ENCODE results near the gene ACO2. TPM values are rescaled to one million over a fixed set of nuclear protein-coding genes. Genes with fewer than 3 reads are reported as not detected.
"Not testable (repeated sequence)": the region's sequence is repeated elsewhere in the genome, so short reads cannot be mapped to it uniquely, and the experiment has no call there.

Gene ACO2
- total and polyA plus RNA-seq, 2 of the 4 experiments (the other 2 are of a cell fraction) = 71.3 to 72.9 TPM

- ATAC-seq (ENCODE audit: low read depth); BruUV-seq (replicated peaks): not testable (repeated sequence)
These were observed 28.4 kb upstream of the ACO2 start for GRCh38 chr22:41440511-41440910.

More at GRCh38 chr22:41440511-41440910, 28.4 kb upstream of the ACO2 start:
- CTCF ChIA-PET; H3K56ac ChIP-seq (ENCODE audit: extremely low read depth, insufficient read depth, low read length); H4K91ac ChIP-seq (ENCODE audit: insufficient read depth, low read depth, low read length); dilution Hi-C loops (cut with HindIII; ENCODE audit: low sequenced_read_pairs, unreplicated experiment); in situ Hi-C loops (cut with MboI; ENCODE audit: low sequenced_read_pairs); DNase-seq; H2AK9ac ChIP-seq (replicated peaks; ENCODE audit: low read depth, low read length, poor library complexity); H4K5ac ChIP-seq (ENCODE audit: low read depth, low read length); H3K27ac ChIP-seq (ENCODE audit: insufficient read depth, low read length); intact Hi-C loops (cut with micrococcal nuclease); H2BK15ac ChIP-seq (ENCODE audit: low read depth, low read length); H3K4me2 ChIP-seq (ENCODE audit: low read depth, low read length); H2BK20ac ChIP-seq (ENCODE audit: low read depth, low read length); H3K14ac ChIP-seq (replicated peaks; ENCODE audit: low read depth, low read length); H3K23ac ChIP-seq (ENCODE audit: low read depth, low read length); H3K4me1 ChIP-seq (ENCODE audit: control insufficient read depth, insufficient read depth, low read length); H3K4ac ChIP-seq (ENCODE audit: low read depth, low read length); H2AFZ ChIP-seq (replicated peaks; ENCODE audit: low read length, poor library complexity); H4K8ac ChIP-seq (ENCODE audit: low read depth in 2 of 2, low read length in 2 of 2); H3K9me1 ChIP-seq (ENCODE audit: insufficient read depth, low read length); H3K9ac ChIP-seq (ENCODE audit: low read depth, low read length); H2BK5ac ChIP-seq (ENCODE audit: low read depth, low read length, poor library complexity, severe bottlenecking); H2BK120ac ChIP-seq (ENCODE audit: low read depth, low read length); H3K18ac ChIP-seq (ENCODE audit: low read depth, low read length); H3K27me3 ChIP-seq (ENCODE audit: control insufficient read depth, insufficient read depth, low read length); H3K4me3 ChIP-seq (ENCODE audit: insufficient read depth, low read depth, low read length); H3K9me3 ChIP-seq (ENCODE audit: control insufficient read depth, insufficient read depth, low read length); POLR2A ChIA-PET (ENCODE audit: unreplicated experiment); H2AK5ac ChIP-seq (ENCODE audit: low read depth, low read length): not testable (repeated sequence)
- peaks cover 91% of the 10 kb centered on the region for H4K20me1 ChIP-seq (ENCODE audit: insufficient read depth, low read length)
- 100% methylated on average over 1 of the region's 5 CpGs for WGBS, 2 experiments (ENCODE audit: extremely low coverage in 2 of 2, insufficient read length in 1 of 2)
- H3K36me3 ChIP-seq (ENCODE audit: control insufficient read depth, insufficient read depth, low read length) = peaks cover 36% of the 10 kb centered on the region
- H3K79me1 ChIP-seq (ENCODE audit: low read depth in 1 of 2, low read length in 2 of 2) = peaks cover 20 to 65% of the 10 kb centered on the region in 2 experiments
